Measurements from ENCODE around the gene IRF2BPL. TPM values are rescaled to one million over a fixed set of nuclear protein-coding genes. Genes with fewer than 3 reads are reported as not detected.

IRF2BPL gene
- total and polyA plus RNA-seq, 9 of the 15 experiments (the other 6 are each of a cell fraction or from before 2014, with no cell fraction given): 0.52 to 21.6 (median 2.5) TPM

DNA sequence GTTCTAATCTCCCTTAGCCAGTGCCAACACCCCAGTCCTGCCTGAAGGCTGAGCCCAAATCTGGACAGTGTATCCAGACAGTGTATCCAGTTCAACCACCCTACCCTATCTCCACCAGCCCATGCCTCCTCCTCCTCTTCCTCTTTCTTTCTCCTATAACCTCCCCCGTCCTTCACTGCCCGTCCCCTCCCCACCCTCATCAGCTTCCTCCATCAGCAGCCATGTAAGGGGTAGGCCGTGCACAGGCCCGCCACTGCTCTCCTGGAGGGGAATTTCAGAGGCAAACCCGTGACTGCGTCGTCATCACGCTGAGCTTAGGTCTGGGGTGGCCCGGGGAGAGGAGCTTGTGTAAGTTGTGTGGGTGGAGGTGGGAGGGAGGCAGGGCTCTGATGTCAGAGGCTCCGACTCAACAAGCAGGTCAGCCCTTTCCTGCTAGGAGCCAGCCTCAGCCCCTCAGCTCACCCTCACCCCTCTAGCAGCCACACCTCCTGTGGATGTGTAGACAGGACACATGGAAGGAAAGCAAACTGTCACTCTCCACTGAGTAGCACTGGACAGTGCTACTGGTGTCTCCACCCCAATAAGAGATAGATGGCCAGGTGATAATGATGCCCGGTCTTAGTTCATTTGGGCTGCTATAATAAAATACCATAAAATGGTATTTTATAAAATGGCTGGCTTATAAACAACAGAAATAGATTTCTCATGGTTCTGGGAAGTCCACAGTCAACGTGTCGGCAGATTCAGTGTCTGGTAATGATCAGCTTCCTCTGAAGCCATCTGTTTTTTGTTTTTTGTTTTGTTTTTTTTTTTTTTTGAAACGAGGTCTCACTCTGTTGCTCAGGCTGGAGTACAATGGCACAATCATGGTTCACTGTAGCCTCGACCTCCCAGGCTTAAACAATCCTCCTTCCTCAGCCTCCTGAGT, 50.5 kb downstream of the IRF2BPL start:
- Histone ChIP-seq H3K9ac (ENCODE audit: insufficient read depth in 1 of 2, low read depth in 2 of 2, low read length in 2 of 2) (peak overlapping the region in 1 of 2 experiments; percentile 31; a peak in 1 of 4 replicates), H2AFZ (ENCODE audit: low read depth, low read length) (peak overlapping the region; percentile 85)
- TF ChIP-seq HDAC8 (tag; IDR thresholded peaks at IDR 0.05): no peak
- TF ChIP-seq TCF3 (CRISPR knock-in tag; IDR thresholded peaks at IDR 0.05): no peak
- no peak for TF ChIP-seq ARID4B (CRISPR knock-in tag; IDR thresholded peaks at IDR 0.05)
- no peak for TF ChIP-seq RB1 (IDR thresholded peaks at IDR 0.05; ENCODE audit: low read depth)
- no peak for TF ChIP-seq XRCC5 (IDR thresholded peaks at IDR 0.05; ENCODE audit: low read depth, low read length)
- no peak for TF ChIP-seq RNF219 (CRISPR knock-in tag; IDR thresholded peaks at IDR 0.05)
- TF ChIP-seq ETS2 (tag; IDR thresholded peaks at IDR 0.05; ENCODE audit: borderline replicate concordance, poor library complexity, severe bottlenecking): no peak
- TF ChIP-seq IRF9 (tag; IDR thresholded peaks at IDR 0.05): no peak
- no peak for TF ChIP-seq NR2C2 (CRISPR knock-in tag; IDR thresholded peaks at IDR 0.05)
- TF ChIP-seq NR2C2 (tag; IDR thresholded peaks at IDR 0.05): peak; percentile 50; the same call in 1 of the 2 replicates
- TF ChIP-seq NBN (IDR thresholded peaks at IDR 0.05; ENCODE audit: low read depth): no peak
- no peak for TF ChIP-seq MIER1 (IDR thresholded peaks at IDR 0.05; ENCODE audit: low read depth)
- TF ChIP-seq SIRT6 (IDR thresholded peaks at IDR 0.05; ENCODE audit: low read depth, low read length): no peak
- TF ChIP-seq MCM5 (IDR thresholded peaks at IDR 0.05; ENCODE audit: low read depth): no peak

More for the DNA sequence above, 50.5 kb downstream of the IRF2BPL start:
- Histone ChIP-seq H3K27ac (ENCODE audit: extremely low read depth, low read depth, low read length) (peak overlapping the region; percentile 64; the same call in 2 of the 3 replicates), H3K4me2 (ENCODE audit: insufficient read depth, low read length) (peak overlapping the region; percentile 49), H4K20me1 (replicated peaks; ENCODE audit: control insufficient read depth, insufficient read depth, low read length) (no peaks in the 10 kb centered on the region), H3K9me1 (ENCODE audit: control insufficient read depth, insufficient read depth, low read length) (no peaks in the 10 kb centered on the region), H3K36me3 (ENCODE audit: control insufficient read depth, insufficient read depth, low read length) (no peaks in the 10 kb centered on the region), H3K4me1 (replicated peaks in 1 of 2; ENCODE audit: control insufficient read depth in 2 of 2, insufficient read depth in 2 of 2, low read length in 2 of 2) (peaks cover 10 to 12% of the 10 kb centered on the region in 2 experiments; a peak in 3 of 5 replicates), H3K27me3 (ENCODE audit: control insufficient read depth in 2 of 2, insufficient read depth in 2 of 2, low read length in 2 of 2) (no peaks in the 10 kb centered on the region), H3K4me3 (no peak overlapping the region), H3K9me3 (replicated peaks; ENCODE audit: control insufficient read depth, insufficient read depth, low read depth, low read length) (0 out of 2 replicates have a peak, but pooled peaks cover 7% of the 10 kb centered on the region), H3K79me2 (ENCODE audit: control insufficient read depth, insufficient read depth, low read length) (no peaks in the 10 kb centered on the region)
- peak; percentile 93 for ATAC-seq
- in situ Hi-C loops (cut with MboI) (no loop called here), intact Hi-C loops (cut with micrococcal nuclease) (no loop called here)
- DNase-seq (ENCODE audit: extremely low read depth in 1 of 4, low spot score in 3 of 4): peak; percentile 63 to 85 (median 68)
- no TSS peak for BruUV-seq (replicated peaks)
- POLR2A ChIA-PET: interaction anchor here (0.7 to 1.2 kb wide), 3 partner anchors 8 to 190 kb away, joined by 3 to 4 read pairs (median 3); no protein-coding TSS in a partner anchor
- WGBS (ENCODE audit: insufficient coverage, low coverage, missing lambda C conversion rate): 34% methylated on average over 6 of the region's 15 CpGs
- CTCF ChIA-PET (ENCODE audit: low intra/inter-chr PET ratio): no interaction called here
- FAIRE-seq: peak; percentile 72

Measured in K562 (cell line).